Endothelial cell of umbilical vein (primary cell): Measurements from ENCODE around the gene CPNE2. TPM values are rescaled to one million over a fixed set of nuclear protein-coding genes. Genes with fewer than 3 reads are reported as not detected.

Experiments used
- BruUV-seq: library from RNA; stranded (reverse); fragments of 400-500 nt; replicated peaks from 2 replicates; lab custom pipeline; 2021; lab: Mats Ljungman, UMichigan
- CTCF ChIA-PET: fragments of 300-600, 350-600 bp; sonication (Branson Sonifier 250); formaldehyde crosslinking; loops from one replicate; lab custom pipeline; 2021; ENCODE audit warnings: antibody characterized with exemption, inconsistent platforms; lab: Charles Lee
- POLR2A ChIA-PET: fragments of 300-600, 350-600 bp; sonication (Branson Sonifier 250); formaldehyde crosslinking; loops from one replicate; lab custom pipeline; 2021; ENCODE audit warnings: antibody characterized with exemption, inconsistent platforms; lab: Charles Lee
- DNase-seq: peaks from one replicate; pipeline ENCODE4 v3.0.0-alpha.2; 2011; ENCODE audit warnings: low read depth, low spot score
- FAIRE-seq: peaks from 2 replicates; lab custom pipeline; 2011; peaks lifted over from hg19 to GRCh38; lab: Jason Lieb, UNC
- H2AFZ ChIP-seq: 2 replicates; pipeline ENCODE4 v1.6.0; 2012; ENCODE audit warnings: low read depth, low read length, control low read depth, inconsistent platforms
- H3K27ac ChIP-seq: 2 replicates; pipeline ENCODE4 v1.5.1; 2011; ENCODE audit warnings: low read depth, mild to moderate bottlenecking, control low read depth, low read length, moderate library complexity; ENCODE audit not compliant: insufficient read depth
- H3K27me3 ChIP-seq, 2 experiments: 2 replicates each; pipeline versions ENCODE4 v1.6.0 to v1.6.1; 2011; ENCODE audit warnings: low read length in 2 of 2, mixed read lengths in 1 of 2; ENCODE audit not compliant: control insufficient read depth in 2 of 2, insufficient read depth in 2 of 2
- H3K36me3 ChIP-seq, 2 experiments: 2 replicates in 1 of 2; 3 replicates in 1 of 2; pipeline ENCODE4 v1.5.1; 2011; ENCODE audit warnings: low read length in 2 of 2, mild to moderate bottlenecking in 1 of 2, moderate library complexity in 1 of 2; ENCODE audit not compliant: control insufficient read depth in 2 of 2, insufficient read depth in 2 of 2; ENCODE audit errors: extremely low read depth in 1 of 2
- H3K4me1 ChIP-seq: 3 replicates; pipeline ENCODE4 v1.5.1; 2011; ENCODE audit warnings: mild to moderate bottlenecking, low read length; ENCODE audit not compliant: control insufficient read depth, insufficient read depth; ENCODE audit errors: extremely low read depth
- H3K4me2 ChIP-seq: 2 replicates; pipeline ENCODE4 v1.6.1; 2011; ENCODE audit warnings: low read length, control low read depth, mixed read lengths; ENCODE audit not compliant: insufficient read depth
- H3K4me3 ChIP-seq, 3 experiments: fragments of 200-600 bp in 1 of 3; sonication (generic), shearing (Covaris generic) in 1 of 3; replicated peaks in 1 of 3; 2 replicates each; pipeline ENCODE4 v1.5.1; 2011 to 2016; ENCODE audit warnings: control low read depth in 3 of 3, low read length in 3 of 3, mild to moderate bottlenecking in 2 of 3, inconsistent platforms in 1 of 3, low read depth in 1 of 3, moderate library complexity in 1 of 3; ENCODE audit not compliant: insufficient read depth in 1 of 3
- H3K79me2 ChIP-seq: 2 replicates; pipeline ENCODE4 v1.6.0; 2012; ENCODE audit warnings: low read length, inconsistent platforms; ENCODE audit not compliant: control insufficient read depth, insufficient read depth
- H3K9ac ChIP-seq: replicated peaks from 2 replicates; pipeline ENCODE3; 2011; ENCODE audit warnings: low read length, control low read depth; ENCODE audit not compliant: insufficient read depth; ENCODE audit errors: extremely low read depth
- H3K9me1 ChIP-seq: replicated peaks from 3 replicates; pipeline ENCODE4 v1.6.0; 2011; ENCODE audit warnings: mild to moderate bottlenecking, low read length; ENCODE audit not compliant: control insufficient read depth, insufficient read depth; ENCODE audit errors: extremely low read depth
- H3K9me3 ChIP-seq: replicated peaks from 2 replicates; pipeline ENCODE4 v1.5.1; 2012; ENCODE audit warnings: low read length, inconsistent platforms; ENCODE audit not compliant: control insufficient read depth, insufficient read depth
- H4K20me1 ChIP-seq: replicated peaks from 2 replicates; pipeline ENCODE3; 2011; ENCODE audit warnings: mild to moderate bottlenecking, low read length; ENCODE audit not compliant: control insufficient read depth, insufficient read depth; ENCODE audit errors: extremely low read depth
- CTCF ChIP-seq, 2 donors: IDR thresholded peaks; 1 replicate in 1 of 2; 2 replicates in 1 of 2; pipeline ENCODE4 v1.5.1; 2011; ENCODE audit warnings: low read length in 2 of 2, mild to moderate bottlenecking in 2 of 2, moderate library complexity in 2 of 2, control low read depth in 1 of 2, inconsistent platforms in 1 of 2, low read depth in 1 of 2; ENCODE audit not compliant: insufficient read depth in 1 of 2; ENCODE audit errors: extremely low read depth in 1 of 2
- FOS ChIP-seq: IDR thresholded peaks from 2 replicates; pipeline ENCODE4 v1.6.1; 2011; ENCODE audit warnings: mild to moderate bottlenecking, low read length, moderate library complexity, borderline replicate concordance; ENCODE audit not compliant: insufficient read depth
- GATA2 ChIP-seq: IDR thresholded peaks from 2 replicates; pipeline ENCODE4 v1.7.0; 2011; ENCODE audit warnings: low read depth, mild to moderate bottlenecking, moderate library complexity, mixed read lengths, low read length; ENCODE audit not compliant: insufficient read length, insufficient read depth
- JUN ChIP-seq: IDR thresholded peaks from 2 replicates; pipeline ENCODE4 v1.6.1; 2011; ENCODE audit warnings: borderline replicate concordance, low read depth; ENCODE audit not compliant: insufficient read length, insufficient read depth
- MAX ChIP-seq: IDR thresholded peaks from 2 replicates; pipeline ENCODE4 v1.6.1; 2011; ENCODE audit not compliant: insufficient read depth, insufficient read length
- MYC ChIP-seq: IDR thresholded peaks from one replicate; pipeline ENCODE4 v1.6.1; 2011; ENCODE audit warnings: mild to moderate bottlenecking, low read depth, low read length
- POLR2A ChIP-seq: IDR thresholded peaks from 2 replicates; pipeline ENCODE4 v1.6.1; 2012; ENCODE audit warnings: low read depth, mild to moderate bottlenecking, control low read depth, low read length
- POLR2AphosphoS5 ChIP-seq: IDR thresholded peaks from 2 replicates; pipeline ENCODE4 v1.6.1; 2012; ENCODE audit warnings: low read depth, mild to moderate bottlenecking, control low read depth, low read length, moderate library complexity; ENCODE audit not compliant: insufficient read depth
- dilution Hi-C: fragments of 300-500 bp; cut with MboI; formaldehyde crosslinking; loops from one replicate; pipeline ENCODE4 v1.15.0; 2019; ENCODE audit warnings: low sequenced_read_pairs; ENCODE audit not compliant: extremely low pct_ligation_motif_present
- intact Hi-C: fragments of 100-400 bp; cut with micrococcal nuclease; formaldehyde crosslinking; loops from one replicate; pipeline ENCODE4 v1.10.0; 2022
- polyA plus RNA-seq, 4 experiments: library from polyadenylated mRNA; depleted of rRNA in 3 of 4; stranded (reverse) in 3 of 4; unstranded in 1 of 4; fragments of >200 nt; gene quantifications; 2 replicates each; pipeline versions ENCODE4 v1.2.1 to v1.2.3, GENCODE V29; 2011 to 2012; ENCODE audit warnings: missing spikeins in 1 of 4
- total RNA-seq: library from RNA; stranded (reverse); gene quantifications from 2 replicates; pipeline ENCODE4 v1.2.3, GENCODE V29; 2021

The CPNE2 gene
- total and polyA plus RNA-seq, 2 donors (not counting 3 experiments of a cell fraction or from before 2014, with no cell fraction given): 91.9 to 187 TPM

GRCh38 chr16:57145046-57146021, 53.0 kb downstream of the CPNE2 start:
- Histone ChIP-seq H3K9me1 (no peaks in the 10 kb centered on the region), H3K79me2 (no peaks in the 10 kb centered on the region), H3K9ac (no peak overlapping the region), H3K4me2 (peak overlapping the region; percentile 66), H3K27ac (peak overlapping the region; percentile 56), H3K36me3 (no peaks in the 10 kb centered on the region), H3K27me3 (no peaks in the 10 kb centered on the region), H2AFZ (no peak overlapping the region), H4K20me1 (no peaks in the 10 kb centered on the region), H3K4me3 (no peak overlapping the region), H3K9me3 (no peaks in the 10 kb centered on the region), H3K4me1 (peaks cover 57% of the 10 kb centered on the region)
- intact Hi-C loops: loop anchor here (2.0 kb wide), 2 partner anchors 41 to 53 kb away; partner anchors contain the start of genes CPNE2, PSME3IP1 and RSPRY1
- BruUV-seq: no TSS peak
- ChIA-PET CTCF (interaction anchor here (0.7 to 4.2 kb wide), 9 partner anchors 11 to 352 kb away, joined by 3 to 53 read pairs (median 4); partner anchors contain the start of genes CPNE2 and NLRC5), POLR2A (no interaction called here)
- peak; percentile 83 for FAIRE-seq
- peak; percentile 74 for DNase-seq
- dilution Hi-C loops: loop anchor here (5.0 kb wide), 1 partner anchor 37 kb away; no protein-coding TSS in a partner anchor
- TF ChIP-seq FOS (no peak), JUN (no peak), GATA2 (peak; percentile 14), MYC (no peak), CTCF (IDR thresholded peaks at IDR 0.05; ENCODE audit: extremely low read depth in 1 of 2, insufficient read depth in 1 of 2, low read depth in 1 of 2, low read length in 2 of 2) (no peak), POLR2AphosphoS5 (peak; percentile 6), MAX (no peak), POLR2A (peak; percentile 26)
